GM19193 (cell line): ENCODE measurements around the gene PTPN2.

Source experiments
- POLR2A ChIP-seq: IDR thresholded peaks from 4 replicates; pipeline ENCODE4 v1.6.1; 2011; ENCODE audit not compliant: insufficient read depth, insufficient read length; ENCODE audit errors: extremely low read depth

PTPN2 gene

GRCh38 chr18:12776821-12777471 is 107.1 kb downstream of the PTPN2 start:
- TF ChIP-seq POLR2A: no peak

- TF ChIP-seq POLR2A: no peak
These were observed 109.1 kb downstream of the PTPN2 start for GRCh38 chr18:12774982-12775381.

- no peak for TF ChIP-seq POLR2A
These were observed 110.7 kb downstream of the PTPN2 start for GRCh38 chr18:12773369-12773768.

GRCh38 chr18:12772111-12772510 is 111.9 kb downstream of the PTPN2 start:
- TF ChIP-seq POLR2A: no peak

GRCh38 chr18:12770469-12771219 is 113.4 kb downstream of the PTPN2 start:
- TF ChIP-seq POLR2A: no peak

GRCh38 chr18:12769644-12770440 is 114.2 kb downstream of the PTPN2 start:
- no peak for TF ChIP-seq POLR2A

- TF ChIP-seq POLR2A: no peak
These were observed 114.9 kb downstream of the PTPN2 start for GRCh38 chr18:12769136-12769535.

- no peak for TF ChIP-seq POLR2A
These were observed 115.4 kb downstream of the PTPN2 start for GRCh38 chr18:12768625-12769024.

GRCh38 chr18:12767580-12768155 is 116.4 kb downstream of the PTPN2 start:
- no peak for TF ChIP-seq POLR2A

GRCh38 chr18:12766986-12767433 is 117.0 kb downstream of the PTPN2 start:
- TF ChIP-seq POLR2A: no peak

- TF ChIP-seq POLR2A: no peak
These were observed 118.5 kb downstream of the PTPN2 start for GRCh38 chr18:12765586-12765985.

- no peak for TF ChIP-seq POLR2A
These were observed 118.9 kb downstream of the PTPN2 start for GRCh38 chr18:12765126-12765525.

- TF ChIP-seq POLR2A: no peak
These were observed 129.5 kb downstream of the PTPN2 start for GRCh38 chr18:12754511-12754910.

GRCh38 chr18:12751891-12752290 is 132.1 kb downstream of the PTPN2 start:
- TF ChIP-seq POLR2A: no peak

- no peak for TF ChIP-seq POLR2A
These were observed 132.5 kb downstream of the PTPN2 start for GRCh38 chr18:12751503-12751884.
